ENCODE results near the gene ATP6V0A4.

- TF ChIP-seq POLR2A (IDR thresholded peaks at IDR 0.05) (no peak), CTCF (IDR thresholded peaks at IDR 0.05) (no peak)
Measured at GRCh38 chr7:138679793-138680192, 118.2 kb downstream of the ATP6V0A4 start.
